IMR-90 (cell line): ENCODE results near the gene C11orf98. TPM values are rescaled to one million over a fixed set of nuclear protein-coding genes. Genes with fewer than 3 reads are reported as not detected.

Source experiments
- ATAC-seq: fragments of 200-7000 bp; cut with Tn5 transposase; 2 replicates; pipeline ENCODE4 v1.9.1; 2020; ENCODE audit warnings: low read depth, mild to moderate bottlenecking, moderate library complexity
- BruUV-seq: library from RNA; stranded (reverse); fragments of 400-500 nt; replicated peaks from 2 replicates; lab custom pipeline; 2021; lab: Mats Ljungman, UMichigan
- CTCF ChIA-PET: fragments of 300-600 bp; formaldehyde crosslinking; extraction: SDS; loops from one replicate; lab custom pipeline; 2021; ENCODE audit warnings: antibody characterized with exemption; lab: Yijun Ruan, JAX
- POLR2A ChIA-PET: fragments of 300-600 bp; sonication (Branson Sonifier 250); formaldehyde crosslinking; loops from one replicate; lab custom pipeline; 2022; ENCODE audit warnings: antibody characterized with exemption; ENCODE audit not compliant: unreplicated experiment; lab: Charles Lee
- DNase-seq: peaks from one replicate; pipeline ENCODE4 v3.0.0; 2013
- H2AFZ ChIP-seq: replicated peaks from 2 replicates; pipeline ENCODE3; 2013; ENCODE audit warnings: low read length, mild to moderate bottlenecking; ENCODE audit not compliant: poor library complexity
- H2AK5ac ChIP-seq: 2 replicates; pipeline ENCODE4 v1.6.1; 2013; ENCODE audit warnings: low read depth, low read length, inconsistent platforms
- H2AK9ac ChIP-seq: replicated peaks from 2 replicates; pipeline ENCODE3; 2013; ENCODE audit warnings: mild to moderate bottlenecking, low read depth, low read length, moderate library complexity; ENCODE audit not compliant: poor library complexity
- H2BK120ac ChIP-seq: 2 replicates; pipeline ENCODE4 v1.6.1; 2013; ENCODE audit warnings: low read depth, low read length, inconsistent platforms
- H2BK15ac ChIP-seq: 3 replicates; pipeline ENCODE4 v1.6.1; 2013; ENCODE audit warnings: low read depth, low read length, inconsistent platforms
- H2BK20ac ChIP-seq: 2 replicates; pipeline ENCODE4 v1.6.1; 2013; ENCODE audit warnings: low read depth, mild to moderate bottlenecking, inconsistent platforms, low read length, moderate library complexity
- H2BK5ac ChIP-seq: 2 replicates; pipeline ENCODE4 v1.6.1; 2013; ENCODE audit warnings: mild to moderate bottlenecking, low read depth, low read length, inconsistent platforms; ENCODE audit not compliant: poor library complexity, severe bottlenecking
- H3K14ac ChIP-seq: replicated peaks from 2 replicates; pipeline ENCODE4 v1.6.1; 2013; ENCODE audit warnings: low read depth, low read length, inconsistent platforms
- H3K18ac ChIP-seq: 2 replicates; pipeline ENCODE4 v1.6.1; 2013; ENCODE audit warnings: low read depth, low read length, control low read depth
- H3K23ac ChIP-seq: 2 replicates; pipeline ENCODE4 v1.6.1; 2013; ENCODE audit warnings: low read depth, low read length, inconsistent platforms
- H3K27ac ChIP-seq: 2 replicates; pipeline ENCODE4 v1.5.1; 2013; ENCODE audit warnings: mild to moderate bottlenecking, control low read depth, low read length; ENCODE audit not compliant: insufficient read depth
- H3K27me3 ChIP-seq: 2 replicates; pipeline ENCODE4 v1.6.1; 2013; ENCODE audit warnings: low read length; ENCODE audit not compliant: control insufficient read depth, insufficient read depth
- H3K36me3 ChIP-seq: 2 replicates; pipeline ENCODE4 v1.6.1; 2013; ENCODE audit warnings: low read length, mixed read lengths; ENCODE audit not compliant: control insufficient read depth, insufficient read depth
- H3K4ac ChIP-seq: 2 replicates; pipeline ENCODE4 v1.6.1; 2013; ENCODE audit warnings: low read depth, low read length, inconsistent platforms
- H3K4me1 ChIP-seq: 2 replicates; pipeline ENCODE4 v1.6.1; 2013; ENCODE audit warnings: low read length, mixed read lengths; ENCODE audit not compliant: control insufficient read depth, insufficient read depth
- H3K4me2 ChIP-seq: 2 replicates; pipeline ENCODE4 v1.6.1; 2013; ENCODE audit warnings: low read depth, mild to moderate bottlenecking, control low read depth, low read length, moderate library complexity
- H3K4me3 ChIP-seq: 2 replicates; pipeline ENCODE4 v1.5.1; 2013; ENCODE audit warnings: low read depth, mild to moderate bottlenecking, control low read depth, low read length, moderate library complexity; ENCODE audit not compliant: insufficient read depth
- H3K56ac ChIP-seq: 2 replicates; pipeline ENCODE4 v1.6.1; 2013; ENCODE audit warnings: low read length, inconsistent platforms; ENCODE audit not compliant: insufficient read depth; ENCODE audit errors: extremely low read depth
- H3K79me1 ChIP-seq, 2 experiments: 2 replicates each; pipeline ENCODE4 v1.6.1; 2013; ENCODE audit warnings: low read length in 2 of 2, inconsistent platforms in 1 of 2, low read depth in 1 of 2
- H3K9ac ChIP-seq: 2 replicates; pipeline ENCODE4 v1.6.1; 2013; ENCODE audit warnings: low read depth, low read length, control low read depth
- H3K9me1 ChIP-seq: 2 replicates; pipeline ENCODE4 v1.6.1; 2013; ENCODE audit warnings: low read length, inconsistent platforms; ENCODE audit not compliant: insufficient read depth
- H3K9me3 ChIP-seq: 2 replicates; pipeline ENCODE4 v1.6.1; 2013; ENCODE audit warnings: low read length; ENCODE audit not compliant: control insufficient read depth, insufficient read depth
- H4K20me1 ChIP-seq: 2 replicates; pipeline ENCODE4 v1.6.1; 2013; ENCODE audit warnings: low read length, inconsistent platforms; ENCODE audit not compliant: insufficient read depth
- H4K5ac ChIP-seq: 2 replicates; pipeline ENCODE4 v1.6.1; 2013; ENCODE audit warnings: mild to moderate bottlenecking, low read depth, low read length, control low read depth
- H4K8ac ChIP-seq, 2 experiments: 2 replicates each; pipeline ENCODE4 v1.6.1; 2013; ENCODE audit warnings: low read depth in 2 of 2, low read length in 2 of 2, control low read depth in 1 of 2, inconsistent platforms in 1 of 2
- H4K91ac ChIP-seq: 2 replicates; pipeline ENCODE4 v1.6.1; 2013; ENCODE audit warnings: low read depth, low read length, inconsistent platforms; ENCODE audit not compliant: insufficient read depth
- CEBPB ChIP-seq: IDR thresholded peaks from 2 replicates; pipeline ENCODE4 v1.6.1; 2012; ENCODE audit warnings: low read depth, low read length, improper control_type of control experiment
- CHD1 ChIP-seq: IDR thresholded peaks from 2 replicates; pipeline ENCODE4 v1.6.1; 2012; ENCODE audit warnings: low read depth, low read length, improper control_type of control experiment
- CTCF ChIP-seq: conservative IDR thresholded peaks from 2 replicates; pipeline ENCODE4 v1.5.1; 2012; ENCODE audit warnings: mild to moderate bottlenecking, low read depth, low read length, improper control_type of control experiment
- ELK1 ChIP-seq: fragments of 150-350 bp; IDR thresholded peaks from 2 replicates; pipeline ENCODE4 v1.6.1; 2016; ENCODE audit warnings: low read depth, mild to moderate bottlenecking, low read length, moderate library complexity, borderline replicate concordance
- FOS ChIP-seq: fragments of 150-350 bp; IDR thresholded peaks from 2 replicates; pipeline ENCODE4 v1.6.1; 2016; ENCODE audit warnings: low read depth, low read length
- MAFK ChIP-seq: IDR thresholded peaks from 2 replicates; pipeline ENCODE4 v1.6.1; 2012; ENCODE audit warnings: low read depth, low read length, improper control_type of control experiment
- MAZ ChIP-seq: IDR thresholded peaks from 2 replicates; pipeline ENCODE4 v1.6.1; 2012; ENCODE audit warnings: low read depth, mild to moderate bottlenecking, low read length, improper control_type of control experiment, moderate library complexity, borderline replicate concordance
- MXI1 ChIP-seq: IDR thresholded peaks from 2 replicates; pipeline ENCODE4 v1.6.1; 2012; ENCODE audit warnings: low read depth, mild to moderate bottlenecking, low read length, moderate library complexity, borderline replicate concordance
- POLR2A ChIP-seq: IDR thresholded peaks from 2 replicates; pipeline ENCODE4 v1.6.1; 2012; ENCODE audit warnings: mild to moderate bottlenecking, low read depth, low read length
- RCOR1 ChIP-seq: IDR thresholded peaks from 2 replicates; pipeline ENCODE4 v1.6.1; 2012; ENCODE audit warnings: mild to moderate bottlenecking, low read length, improper control_type of control experiment; ENCODE audit not compliant: insufficient replicate concordance
- RFX5 ChIP-seq: IDR thresholded peaks from 2 replicates; pipeline ENCODE4 v1.8.0; 2012; ENCODE audit warnings: low read depth, mild to moderate bottlenecking, low read length, moderate library complexity
- USF2 ChIP-seq: fragments of 150-350 bp; IDR thresholded peaks from 2 replicates; pipeline ENCODE4 v1.6.1; 2017; ENCODE audit warnings: mild to moderate bottlenecking, antibody characterized with exemption, low read length, low read depth
- WGBS, 2 experiments: methylation state at CpG; one replicate each; pipeline versions ENCODE4 v1.1.5 to v1.1.7; 2013; ENCODE audit warnings: missing lambda C conversion rate in 2 of 2; ENCODE audit not compliant: insufficient read length in 1 of 2; ENCODE audit errors: extremely low coverage in 2 of 2; 5-methylcytosine and 5-hydroxymethylcytosine counted together
- dilution Hi-C: fragments of 300-500 bp; cut with HindIII; formaldehyde crosslinking; loops from one replicate; pipeline ENCODE4 v1.14.3; 2018; ENCODE audit warnings: low sequenced_read_pairs; ENCODE audit not compliant: unreplicated experiment
- in situ Hi-C: fragments of 300-500 bp; cut with MboI; formaldehyde crosslinking; loops from 3 replicates; pipeline ENCODE4 v1.14.3; 2019; ENCODE audit warnings: low sequenced_read_pairs, inconsistent platforms, mixed read lengths
- intact Hi-C: fragments of 100-400 bp; cut with micrococcal nuclease; formaldehyde crosslinking; loops from 2 replicates; pipeline ENCODE4 v1.10.0; 2022
- polyA plus RNA-seq, 3 experiments: library from polyadenylated mRNA; depleted of rRNA; stranded (reverse); fragments of >200 nt; gene quantifications; 2 replicates each; pipeline ENCODE4 v1.2.3, GENCODE V29; 2012; ENCODE audit warnings: low replicate concordance in 1 of 3
- total RNA-seq: library from RNA; depleted of rRNA; stranded (reverse); fragments of >200 nt; gene quantifications from 2 replicates; pipeline ENCODE4 v1.2.3, GENCODE V29; 2012

The C11orf98 gene
- total and polyA plus RNA-seq, 2 of the 4 experiments (the other 2 are of a cell fraction) = 41.2 to 62.3 TPM

GRCh38 chr11:62621567-62622470 is 43.2 kb downstream of the C11orf98 start, which contains the start of gene B3GAT3:
Gene B3GAT3 (minus strand): TSS chr11:62621986. CDS start chr11:62621947, 39 bp downstream.
- H3K9ac ChIP-seq = peak within 1 kb of the TSS; percentile 97
- peak within 1 kb of the TSS; percentile 24; the same call in 1 of the 2 replicates for H3K18ac ChIP-seq
- H3K4ac ChIP-seq = peak within 1 kb of the TSS; percentile 83
- peak within 1 kb of the TSS; percentile 71 for H2AK5ac ChIP-seq
- POLR2A ChIA-PET = interaction anchor here (0.6 to 1.1 kb wide), 3 partner anchors 30 to 305 kb away, joined by 5 to 15 read pairs (median 7); partner anchors contain the start of gene TUT1
- H3K9me1 ChIP-seq = peaks cover 7% of the 10 kb centered on the region; the same call in 1 of the 2 replicates
- DNase-seq = peak; percentile 98
- H3K36me3 ChIP-seq = peaks cover 27% of the 10 kb centered on the region
- H3K56ac ChIP-seq = peak within 1 kb of the TSS; percentile 75
- H4K20me1 ChIP-seq = no peaks in the 10 kb centered on the region; the same call in 1 of the 2 replicates
- H4K91ac ChIP-seq = peak within 1 kb of the TSS; percentile 87
- peaks cover 21 to 27% of the 10 kb centered on the region in 2 experiments for H3K79me1 ChIP-seq
- intact Hi-C loops = no loop called here
- peak within 1 kb of the TSS; percentile 94 for H2AK9ac ChIP-seq
- H4K5ac ChIP-seq = peak within 1 kb of the TSS; percentile 40
- peak within 1 kb of the TSS; percentile 44 for H2BK5ac ChIP-seq
- CTCF ChIA-PET = interaction anchor here (0.6 to 2.1 kb wide), 6 partner anchors 10 to 227 kb away, joined by 3 to 5 read pairs (median 4); partner anchors contain the start of genes EML3 and TUT1
- peaks cover 3% of the 10 kb centered on the region for H3K4me1 ChIP-seq
- peak within 1 kb of the TSS; percentile 95 for H2AFZ ChIP-seq
- no peaks in the 10 kb centered on the region for H3K9me3 ChIP-seq
- peak within 1 kb of the TSS; percentile 89 for H3K4me3 ChIP-seq
- in situ Hi-C loops = no loop called here
- H2BK20ac ChIP-seq = 0 out of 2 replicates have a peak within 1 kb of the TSS, but pooled peaks have one; percentile 18
- H3K27me3 ChIP-seq = no peaks in the 10 kb centered on the region
- H3K14ac ChIP-seq = peak within 1 kb of the TSS; percentile 92
- H3K23ac ChIP-seq = peak within 1 kb of the TSS; percentile 80
- whole genome bisulfite sequencing, 2 experiments = 1% methylated on average over 38 of the region's 77 CpGs; no CpG with 5 or more reads in 1 of the 2 experiments
- dilution Hi-C loops = no loop called here
- peak within 1 kb of the TSS; percentile 96 to 99 for H4K8ac ChIP-seq
- ATAC-seq = peak; percentile 99
- H3K4me2 ChIP-seq = peak within 1 kb of the TSS; percentile 94
- BruUV-seq = no TSS peak
- peak within 1 kb of the TSS; percentile 96 for H3K27ac ChIP-seq
- H2BK15ac ChIP-seq = peak within 1 kb of the TSS; percentile 7; the same call in 1 of the 3 replicates
- peak within 1 kb of the TSS; percentile 0; the same call in 1 of the 2 replicates for H2BK120ac ChIP-seq
- peak; percentile 45; the same call in 1 of the 2 replicates for TF ChIP-seq POLR2A
- TF ChIP-seq RFX5 = no peak
- TF ChIP-seq RCOR1 = no peak
- TF ChIP-seq USF2 = peak; percentile 80
- no peak for TF ChIP-seq ELK1
- no peak for TF ChIP-seq CHD1
- TF ChIP-seq FOS = no peak
- TF ChIP-seq MAFK = no peak; the same call in 1 of the 2 replicates
- peak; percentile 99 for TF ChIP-seq MXI1
- TF ChIP-seq CEBPB = peak; percentile 96
- peak; percentile 70; the same call in 1 of the 2 replicates for TF ChIP-seq MAZ
- peak; percentile 14; the same call in 1 of the 2 replicates for TF ChIP-seq CTCF
